ENCODE measurements around the gene CREBBP.

The CREBBP gene

DNA sequence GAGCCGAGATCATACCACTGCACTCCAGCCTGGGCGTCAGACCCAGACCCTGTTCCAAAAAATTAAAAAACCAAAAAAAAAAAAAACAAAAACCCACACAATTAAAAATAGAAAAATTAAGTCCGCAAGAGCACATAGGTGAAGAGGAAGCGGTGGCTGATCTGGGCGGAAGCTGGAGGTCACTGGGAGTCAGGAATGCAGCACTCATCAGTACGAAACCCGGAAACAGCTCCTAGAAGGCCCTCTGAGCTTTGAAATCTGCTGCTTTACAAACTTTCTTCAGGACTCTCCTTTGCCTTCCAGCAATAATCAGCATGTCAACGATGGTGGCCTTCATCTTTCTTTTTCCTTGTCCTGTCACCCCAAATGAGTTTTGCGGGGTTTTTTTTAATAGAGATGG lies 192.7 kb downstream of the CREBBP start:
- TF ChIP-seq, protein P1, sequence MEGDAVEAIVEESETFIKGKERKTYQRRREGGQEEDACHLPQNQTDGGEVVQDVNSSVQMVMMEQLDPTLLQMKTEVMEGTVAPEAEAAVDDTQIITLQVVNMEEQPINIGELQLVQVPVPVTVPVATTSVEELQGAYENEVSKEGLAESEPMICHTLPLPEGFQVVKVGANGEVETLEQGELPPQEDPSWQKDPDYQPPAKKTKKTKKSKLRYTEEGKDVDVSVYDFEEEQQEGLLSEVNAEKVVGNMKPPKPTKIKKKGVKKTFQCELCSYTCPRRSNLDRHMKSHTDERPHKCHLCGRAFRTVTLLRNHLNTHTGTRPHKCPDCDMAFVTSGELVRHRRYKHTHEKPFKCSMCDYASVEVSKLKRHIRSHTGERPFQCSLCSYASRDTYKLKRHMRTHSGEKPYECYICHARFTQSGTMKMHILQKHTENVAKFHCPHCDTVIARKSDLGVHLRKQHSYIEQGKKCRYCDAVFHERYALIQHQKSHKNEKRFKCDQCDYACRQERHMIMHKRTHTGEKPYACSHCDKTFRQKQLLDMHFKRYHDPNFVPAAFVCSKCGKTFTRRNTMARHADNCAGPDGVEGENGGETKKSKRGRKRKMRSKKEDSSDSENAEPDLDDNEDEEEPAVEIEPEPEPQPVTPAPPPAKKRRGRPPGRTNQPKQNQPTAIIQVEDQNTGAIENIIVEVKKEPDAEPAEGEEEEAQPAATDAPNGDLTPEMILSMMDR (IDR thresholded peaks at IDR 0.05; ENCODE audit: low read depth, low read length, missing control alignments): no peak
- DNase-seq (ENCODE audit: low read depth): no peak
- no peak overlapping the region for H3K4me3 ChIP-seq (ENCODE audit: low read depth, low read length)

DNA sequence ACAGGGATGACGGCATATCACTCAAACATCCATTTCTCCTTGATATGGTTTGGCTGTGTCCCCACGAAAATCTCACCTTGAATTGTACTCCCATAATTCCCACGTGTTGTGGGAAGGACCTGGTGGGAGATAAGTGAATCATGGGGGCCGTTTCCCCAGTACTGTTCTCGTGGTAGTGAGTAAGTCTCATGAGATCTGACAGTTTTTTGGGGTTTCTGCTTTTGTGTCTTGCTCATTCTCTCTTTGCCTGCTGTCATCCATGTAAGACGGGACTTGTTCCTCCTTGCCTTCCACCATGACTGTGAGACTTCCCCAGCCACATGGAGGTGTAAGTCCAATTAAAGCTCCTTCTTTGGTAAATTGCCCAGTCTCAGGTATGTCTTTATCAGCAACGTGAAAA lies 193.5 kb downstream of the CREBBP start:
- no peak for DNase-seq (ENCODE audit: low read depth)
- no peak overlapping the region for H3K4me3 ChIP-seq (ENCODE audit: low read depth, low read length)
- TF ChIP-seq, protein P1 (IDR thresholded peaks at IDR 0.05; ENCODE audit: low read depth, low read length, missing control alignments): no peak

DNA sequence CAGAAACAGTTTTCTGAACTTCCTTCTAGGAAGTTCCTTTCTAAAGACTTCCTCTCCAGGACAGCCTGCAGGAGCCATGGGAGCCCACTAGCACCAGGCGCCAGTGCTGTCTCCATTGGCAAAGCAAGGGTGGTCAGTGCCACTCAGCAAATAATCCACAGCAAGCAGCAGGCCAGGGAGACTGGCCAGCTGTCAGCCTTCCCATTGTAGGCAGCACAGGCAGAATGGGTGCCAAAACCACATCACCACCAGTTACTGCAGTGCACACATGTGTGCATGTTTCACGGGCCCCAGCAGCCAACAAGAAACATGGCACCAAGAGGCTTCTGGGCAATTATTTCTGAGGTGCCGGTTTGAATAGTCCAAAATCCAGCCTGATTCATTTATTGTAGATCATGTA lies 199.3 kb downstream of the CREBBP start:
- DNase-seq (ENCODE audit: low read depth): no peak
- TF ChIP-seq, protein P1 (IDR thresholded peaks at IDR 0.05; ENCODE audit: low read depth, low read length, missing control alignments): no peak
- no peak overlapping the region for H3K4me3 ChIP-seq (ENCODE audit: low read depth, low read length)

DNA sequence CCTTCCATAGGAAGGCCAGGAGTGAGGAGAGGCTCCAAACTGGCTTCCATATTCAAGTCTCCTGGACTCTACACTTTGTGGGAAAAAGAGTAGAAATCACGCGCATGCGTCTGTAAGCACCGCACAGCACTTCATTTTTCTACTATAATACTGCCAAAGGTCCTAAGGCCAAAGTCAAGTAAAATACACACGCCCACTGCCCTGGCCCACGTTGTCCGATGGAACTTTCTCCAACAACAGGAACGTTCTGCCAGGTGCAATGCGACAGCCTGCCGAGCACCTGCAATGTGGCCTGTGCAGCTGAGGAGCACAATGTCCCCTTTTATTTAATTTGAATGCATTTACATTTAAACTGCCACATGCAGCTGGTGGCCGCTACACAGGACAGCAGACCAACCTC lies 202.5 kb downstream of the CREBBP start:
- TF ChIP-seq, protein P1 (IDR thresholded peaks at IDR 0.05; ENCODE audit: low read depth, low read length, missing control alignments): no peak
- DNase-seq (ENCODE audit: low read depth): no peak
- no peak overlapping the region for H3K4me3 ChIP-seq (ENCODE audit: low read depth, low read length)

DNA sequence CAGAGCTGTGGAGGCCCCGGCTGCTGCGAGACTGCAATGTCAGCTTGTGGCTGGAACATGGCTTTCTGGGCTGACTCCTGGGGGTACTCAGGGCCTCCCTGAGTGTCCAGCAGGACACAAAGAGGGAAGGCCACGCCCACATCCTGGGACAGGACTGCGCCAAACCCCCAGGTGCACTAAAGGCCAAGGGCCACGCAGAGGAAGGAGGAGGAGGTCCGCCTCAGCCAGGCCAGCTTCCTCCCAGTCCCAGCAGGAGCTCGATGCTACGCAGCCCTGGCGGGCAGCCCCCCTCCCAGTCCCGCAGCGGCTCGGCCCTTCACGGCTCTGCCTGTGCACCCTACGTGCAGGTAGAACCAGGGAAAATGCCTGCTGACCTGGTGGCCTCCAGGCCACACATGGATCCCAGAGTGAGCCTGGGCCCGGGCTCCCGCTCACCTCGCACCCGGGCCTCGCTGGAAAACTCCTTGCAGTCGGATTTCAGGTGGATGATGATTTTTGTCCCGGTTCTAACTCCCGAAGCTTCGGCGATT lies 204.8 kb downstream of the CREBBP start:
- TF ChIP-seq, protein P1 (IDR thresholded peaks at IDR 0.05; ENCODE audit: low read depth, low read length, missing control alignments): no peak
- no peak overlapping the region for H3K4me3 ChIP-seq (ENCODE audit: low read depth, low read length)
- no peak for DNase-seq (ENCODE audit: low read depth)
